Panc1 (cell line): ENCODE results near the gene EXOC3L1. TPM values are rescaled to one million over a fixed set of nuclear protein-coding genes. Genes with fewer than 3 reads are reported as not detected.

Source experiments
- microRNA-seq: library from miRNA; unstranded; fragments of <30 nt; microRNA quantifications from one replicate; pipeline ENCODE4 v1.1.0, GENCODE V29; 2020; ENCODE audit not compliant: unreplicated experiment
- total RNA-seq: library from RNA; stranded (reverse); gene quantifications from one replicate; pipeline ENCODE4 v1.2.1, GENCODE V29; 2021; ENCODE audit not compliant: unreplicated experiment

EXOC3L1 gene
- total RNA-seq, 1 experiment from 2014 or later: 0.41 TPM

Small RNA genes lying within 50 kb of the gene (microRNA-seq; reads per million reads assigned to microRNA genes)
- 47.7 reads per million, percentile 48 among the genes with 10 or more reads in this experiment for gene MIR328

Other genes with a start within 250 kb of the EXOC3L1 start
- gene CES3, start 228.9 kb downstream of the EXOC3L1 start, total RNA-seq: not detected
- 6.1 TPM for gene CES4A, start 201.5 kb downstream of the EXOC3L1 start, total RNA-seq
- gene CBFB, start 161.0 kb downstream of the EXOC3L1 start, total RNA-seq: 66.4 TPM
- 15.7 TPM for gene PHAF1, start 80.2 kb downstream of the EXOC3L1 start, total RNA-seq
- 11.5 TPM for gene B3GNT9, start 39.1 kb downstream of the EXOC3L1 start, total RNA-seq
- 18.5 TPM for gene TRADD, start 30.2 kb downstream of the EXOC3L1 start, total RNA-seq
- 17.8 TPM for gene FBXL8, start 30.2 kb downstream of the EXOC3L1 start, total RNA-seq
- gene HSF4, start 25.4 kb downstream of the EXOC3L1 start, total RNA-seq: 38.6 TPM
- gene NOL3, start 19.6 kb downstream of the EXOC3L1 start, total RNA-seq: 27.9 TPM
- gene MATCAP1, start 6.2 kb downstream of the EXOC3L1 start, total RNA-seq: 13.9 TPM
- 74.5 TPM for gene E2F4, start 2.0 kb upstream of the EXOC3L1 start, total RNA-seq
- gene ELMO3, start 9.0 kb upstream of the EXOC3L1 start, total RNA-seq: 2.0 TPM
- gene TMEM208, start 37.0 kb upstream of the EXOC3L1 start, total RNA-seq: 25.6 TPM
- 9.3 TPM for gene FHOD1, start 57.3 kb upstream of the EXOC3L1 start, total RNA-seq
- gene SLC9A5, start 58.8 kb upstream of the EXOC3L1 start, total RNA-seq: 1.7 TPM
- gene PLEKHG4, start 89.4 kb upstream of the EXOC3L1 start, total RNA-seq: 6.7 TPM
- 0.62 TPM for gene KCTD19, start 136.6 kb upstream of the EXOC3L1 start, total RNA-seq
- gene LRRC36, start 136.7 kb upstream of the EXOC3L1 start, total RNA-seq: 0.54 TPM
- gene TPPP3, start 203.4 kb upstream of the EXOC3L1 start, total RNA-seq: 0.95 TPM
- 7.8 TPM for gene ZDHHC1, start 226.3 kb upstream of the EXOC3L1 start, total RNA-seq
- gene HSD11B2, start 241.0 kb upstream of the EXOC3L1 start, total RNA-seq: 0.77 TPM